ENCODE results near the gene DLGAP1.

GRCh38 chr18:3647636-3648035 lies 807.5 kb downstream of the DLGAP1 start:
- TF ChIP-seq RFX5 (IDR thresholded peaks at IDR 0.05; ENCODE audit: low read length) = no peak
- TF ChIP-seq, protein P1, sequence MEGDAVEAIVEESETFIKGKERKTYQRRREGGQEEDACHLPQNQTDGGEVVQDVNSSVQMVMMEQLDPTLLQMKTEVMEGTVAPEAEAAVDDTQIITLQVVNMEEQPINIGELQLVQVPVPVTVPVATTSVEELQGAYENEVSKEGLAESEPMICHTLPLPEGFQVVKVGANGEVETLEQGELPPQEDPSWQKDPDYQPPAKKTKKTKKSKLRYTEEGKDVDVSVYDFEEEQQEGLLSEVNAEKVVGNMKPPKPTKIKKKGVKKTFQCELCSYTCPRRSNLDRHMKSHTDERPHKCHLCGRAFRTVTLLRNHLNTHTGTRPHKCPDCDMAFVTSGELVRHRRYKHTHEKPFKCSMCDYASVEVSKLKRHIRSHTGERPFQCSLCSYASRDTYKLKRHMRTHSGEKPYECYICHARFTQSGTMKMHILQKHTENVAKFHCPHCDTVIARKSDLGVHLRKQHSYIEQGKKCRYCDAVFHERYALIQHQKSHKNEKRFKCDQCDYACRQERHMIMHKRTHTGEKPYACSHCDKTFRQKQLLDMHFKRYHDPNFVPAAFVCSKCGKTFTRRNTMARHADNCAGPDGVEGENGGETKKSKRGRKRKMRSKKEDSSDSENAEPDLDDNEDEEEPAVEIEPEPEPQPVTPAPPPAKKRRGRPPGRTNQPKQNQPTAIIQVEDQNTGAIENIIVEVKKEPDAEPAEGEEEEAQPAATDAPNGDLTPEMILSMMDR (IDR thresholded peaks at IDR 0.05) = no peak
- no peak for TF ChIP-seq EP300 (IDR thresholded peaks at IDR 0.05; ENCODE audit: borderline replicate concordance in 1 of 2, low read depth in 1 of 2, low read length in 1 of 2)
- TF ChIP-seq, protein P2, sequence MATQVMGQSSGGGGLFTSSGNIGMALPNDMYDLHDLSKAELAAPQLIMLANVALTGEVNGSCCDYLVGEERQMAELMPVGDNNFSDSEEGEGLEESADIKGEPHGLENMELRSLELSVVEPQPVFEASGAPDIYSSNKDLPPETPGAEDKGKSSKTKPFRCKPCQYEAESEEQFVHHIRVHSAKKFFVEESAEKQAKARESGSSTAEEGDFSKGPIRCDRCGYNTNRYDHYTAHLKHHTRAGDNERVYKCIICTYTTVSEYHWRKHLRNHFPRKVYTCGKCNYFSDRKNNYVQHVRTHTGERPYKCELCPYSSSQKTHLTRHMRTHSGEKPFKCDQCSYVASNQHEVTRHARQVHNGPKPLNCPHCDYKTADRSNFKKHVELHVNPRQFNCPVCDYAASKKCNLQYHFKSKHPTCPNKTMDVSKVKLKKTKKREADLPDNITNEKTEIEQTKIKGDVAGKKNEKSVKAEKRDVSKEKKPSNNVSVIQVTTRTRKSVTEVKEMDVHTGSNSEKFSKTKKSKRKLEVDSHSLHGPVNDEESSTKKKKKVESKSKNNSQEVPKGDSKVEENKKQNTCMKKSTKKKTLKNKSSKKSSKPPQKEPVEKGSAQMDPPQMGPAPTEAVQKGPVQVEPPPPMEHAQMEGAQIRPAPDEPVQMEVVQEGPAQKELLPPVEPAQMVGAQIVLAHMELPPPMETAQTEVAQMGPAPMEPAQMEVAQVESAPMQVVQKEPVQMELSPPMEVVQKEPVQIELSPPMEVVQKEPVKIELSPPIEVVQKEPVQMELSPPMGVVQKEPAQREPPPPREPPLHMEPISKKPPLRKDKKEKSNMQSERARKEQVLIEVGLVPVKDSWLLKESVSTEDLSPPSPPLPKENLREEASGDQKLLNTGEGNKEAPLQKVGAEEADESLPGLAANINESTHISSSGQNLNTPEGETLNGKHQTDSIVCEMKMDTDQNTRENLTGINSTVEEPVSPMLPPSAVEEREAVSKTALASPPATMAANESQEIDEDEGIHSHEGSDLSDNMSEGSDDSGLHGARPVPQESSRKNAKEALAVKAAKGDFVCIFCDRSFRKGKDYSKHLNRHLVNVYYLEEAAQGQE (IDR thresholded peaks at IDR 0.05; ENCODE audit: low read depth, low read length) = no peak
- no peak for TF ChIP-seq GATA2 (CRISPR knock-in tag; IDR thresholded peaks at IDR 0.05)
- no peak for TF ChIP-seq POLR2AphosphoS5 (IDR thresholded peaks at IDR 0.05; ENCODE audit: low read depth, low read length)
- no peak for TF ChIP-seq TAF1 (IDR thresholded peaks at IDR 0.05; ENCODE audit: borderline replicate concordance, low read depth, low read length)
